CD4-positive, alpha-beta T cell (primary cell): ENCODE measurements around the gene ELFN1. TPM values are rescaled to one million over a fixed set of nuclear protein-coding genes. Genes with fewer than 3 reads are reported as not detected.
A peak's percentile ranks its signal among the peaks of the same experiment; 100 is the strongest.

ENCODE experiments used
- ATAC-seq: fragments of 200-7000 bp; cut with Tn5 transposase; one replicate; pipeline ENCODE4 v1.10.0; 2022; ENCODE audit warnings: mild to moderate bottlenecking; ENCODE audit not compliant: poor library complexity
- CTCF ChIA-PET: fragments of 350-600 bp; sonication (Branson Sonifier 250); formaldehyde crosslinking; loops from one replicate; lab custom pipeline; 2021; ENCODE audit warnings: antibody characterized with exemption, inconsistent platforms; lab: Charles Lee
- POLR2A ChIA-PET: fragments of 350-600 bp; sonication (Branson Sonifier 250); formaldehyde crosslinking; loops from one replicate; lab custom pipeline; 2021; ENCODE audit warnings: antibody characterized with exemption, inconsistent platforms; lab: Charles Lee
- DNase-seq, 14 experiments: peaks; one replicate each; pipeline ENCODE4 v3.0.0-alpha.2; 2013 to 2020; ENCODE audit warnings: mixed read lengths in 2 of 14
- H3K27ac ChIP-seq, 2 donors: one replicate each; pipeline versions ENCODE4 v1.5.1 to v1.7.0; 2013; ENCODE audit warnings: low read length in 2 of 2, low read depth in 1 of 2, mild to moderate bottlenecking in 1 of 2
- H3K27me3 ChIP-seq, 2 experiments: 1 replicate in 1 of 2; 2 replicates in 1 of 2; pipeline versions ENCODE4 v1.6.1 to v1.7.0; 2013; ENCODE audit warnings: low read length in 2 of 2, control low read depth in 1 of 2, mild to moderate bottlenecking in 1 of 2, moderate library complexity in 1 of 2; ENCODE audit not compliant: insufficient read depth in 2 of 2, control insufficient read depth in 1 of 2
- H3K36me3 ChIP-seq: one replicate; pipeline ENCODE4 v1.6.1; 2013; ENCODE audit warnings: low read length, control low read depth; ENCODE audit not compliant: insufficient read depth
- H3K4me1 ChIP-seq: one replicate; pipeline ENCODE4 v1.6.1; 2013; ENCODE audit warnings: low read length, control low read depth; ENCODE audit not compliant: insufficient read depth
- H3K4me3 ChIP-seq: one replicate; pipeline ENCODE4 v1.5.1; 2013; ENCODE audit warnings: mild to moderate bottlenecking, low read length, moderate library complexity
- H3K9me3 ChIP-seq, 2 experiments: 1 replicate in 1 of 2; 2 replicates in 1 of 2; pipeline versions ENCODE4 v1.6.1 to v1.7.0; 2013; ENCODE audit warnings: low read length in 2 of 2, mild to moderate bottlenecking in 2 of 2, control low read depth in 1 of 2, moderate library complexity in 1 of 2; ENCODE audit not compliant: control insufficient read depth in 1 of 2, insufficient read depth in 1 of 2
- H3K27ac Mint-ChIP-seq: one replicate; pipeline ENCODE4 v1.8.0; 2020; ENCODE audit warnings: mixed read lengths
- H3K27me3 Mint-ChIP-seq: one replicate; pipeline ENCODE4 v1.8.0; 2021; ENCODE audit warnings: mixed read lengths
- H3K36me3 Mint-ChIP-seq: one replicate; pipeline ENCODE4 v1.8.0; 2021; ENCODE audit warnings: low read depth, mixed read lengths
- H3K4me1 Mint-ChIP-seq: one replicate; pipeline ENCODE4 v1.8.0; 2021; ENCODE audit warnings: low read depth, mixed read lengths
- H3K4me3 Mint-ChIP-seq: one replicate; pipeline ENCODE4 v1.8.0; 2020; ENCODE audit warnings: mild to moderate bottlenecking, mixed read lengths
- H3K9me3 Mint-ChIP-seq: one replicate; pipeline ENCODE4 v1.8.0; 2020; ENCODE audit warnings: mixed read lengths
- CTCF ChIP-seq: fragments of 200-600 bp; IDR thresholded peaks from one replicate; pipeline ENCODE4 v1.8.0; 2022; ENCODE audit warnings: antibody characterized with exemption, mild to moderate bottlenecking
- intact Hi-C, 2 experiments: fragments of 100-400 bp; cut with DNase I in 1 of 2; cut with micrococcal nuclease in 1 of 2; formaldehyde crosslinking; loops; one replicate each; pipeline versions ENCODE4 v1.15.1 to v1.9.0; 2023 to 2025; cut with DNase I, micrococcal nuclease
- total RNA-seq, 174 experiments: library from RNA in 2 of 174; stranded (reverse) in 2 of 174; gene quantifications; one replicate each; pipeline ENCODE4 v1.2.3 and lab custom pipeline; 2021 to 2026

ELFN1 gene
- total RNA-seq, 2 experiments from 2014 or later, result not detected

DNA sequence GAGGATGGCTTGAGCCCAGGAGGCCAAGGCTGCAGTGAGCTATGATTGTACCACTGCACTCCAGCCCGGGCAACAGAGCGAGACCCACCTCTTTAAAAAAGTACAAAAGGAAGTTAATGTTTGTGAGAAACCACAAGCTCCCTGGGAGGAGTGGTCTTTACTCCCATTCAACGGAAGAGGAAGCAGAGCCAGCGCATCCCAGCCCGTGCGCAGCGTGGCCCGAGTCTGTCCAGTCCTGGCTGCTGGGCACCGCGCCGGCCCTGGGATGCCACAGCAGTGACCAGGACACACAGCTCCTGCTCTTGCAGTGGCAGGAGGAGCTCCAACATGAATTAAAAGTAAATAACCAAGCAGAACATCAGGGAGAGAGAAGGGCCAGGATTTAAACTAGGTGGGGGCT lies 68.4 kb downstream of the ELFN1 start:
- Mint-ChIP-seq H3K4me3 (peak overlapping the region; percentile 63), H3K4me1 (peaks cover 27% of the 10 kb centered on the region), H3K36me3 (no peaks in the 10 kb centered on the region), H3K27me3 (peaks cover 8% of the 10 kb centered on the region), H3K27ac (no peak overlapping the region), H3K9me3 (no peaks in the 10 kb centered on the region)
- no peaks in the 10 kb centered on the region for H3K9me3 ChIP-seq
- POLR2A ChIA-PET, result no interaction called here
- peak overlapping the region; percentile 2 for H3K4me3 ChIP-seq
- CTCF ChIA-PET, result no interaction called here
- H3K27ac ChIP-seq, result no peak overlapping the region
- no peaks in the 10 kb centered on the region for H3K36me3 ChIP-seq
- TF ChIP-seq CTCF, result no peak
- peaks cover 44% of the 10 kb centered on the region for H3K4me1 ChIP-seq
- ATAC-seq, result no peak
- H3K27me3 ChIP-seq, result no peaks in the 10 kb centered on the region
- intact Hi-C loops, result no loop called here
- DNase-seq, result no peak

DNA sequence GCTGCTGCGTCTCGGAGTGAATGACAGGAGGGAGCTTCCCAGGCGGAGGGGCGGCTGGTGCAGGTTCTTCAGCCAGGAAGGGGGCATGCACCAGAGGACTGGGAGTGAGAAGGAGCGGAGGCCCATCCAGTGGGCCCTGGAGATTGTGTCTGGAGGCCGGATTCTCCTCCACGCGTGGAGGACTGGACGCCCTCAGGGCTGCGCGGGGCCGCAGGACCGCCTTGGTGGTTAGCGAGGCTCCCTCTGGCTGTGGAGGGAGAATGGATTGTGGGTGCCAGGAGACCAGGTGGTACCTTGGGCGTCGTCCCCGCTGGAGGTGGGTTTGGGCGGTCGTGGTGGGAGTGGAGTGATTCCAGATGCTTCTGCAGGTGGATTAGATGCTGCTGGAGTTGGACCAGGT lies 68.9 kb downstream of the ELFN1 start:
- Mint-ChIP-seq H3K9me3 (no peaks in the 10 kb centered on the region), H3K27me3 (peaks cover 8% of the 10 kb centered on the region), H3K27ac (no peak overlapping the region), H3K4me1 (peaks cover 27% of the 10 kb centered on the region), H3K36me3 (no peaks in the 10 kb centered on the region), H3K4me3 (no peak overlapping the region)
- ChIA-PET POLR2A (no interaction called here), CTCF (no interaction called here)
- intact Hi-C loops, result no loop called here
- Histone ChIP-seq H3K4me3 (no peak overlapping the region), H3K9me3 (no peaks in the 10 kb centered on the region), H3K27ac (no peak overlapping the region), H3K36me3 (no peaks in the 10 kb centered on the region), H3K27me3 (no peaks in the 10 kb centered on the region), H3K4me1 (peaks cover 44% of the 10 kb centered on the region)
- DNase-seq, result no peak
- TF ChIP-seq CTCF, result no peak
- ATAC-seq, result no peak

- no peaks in the 10 kb centered on the region for H3K9me3 Mint-ChIP-seq
- Histone ChIP-seq H3K9me3 (peaks cover 0 to 2% of the 10 kb centered on the region in 2 experiments), H3K36me3 (no peaks in the 10 kb centered on the region), H3K27me3 (no peaks in the 10 kb centered on the region), H3K4me3 (no peak overlapping the region), H3K27ac (no peak overlapping the region), H3K4me1 (peaks cover 44% of the 10 kb centered on the region)
- ChIA-PET POLR2A (no interaction called here), CTCF (no interaction called here)
- H3K36me3 Mint-ChIP-seq, result no peaks in the 10 kb centered on the region
- no peak for DNase-seq
- no peak overlapping the region for H3K4me3 Mint-ChIP-seq
- peaks cover 27% of the 10 kb centered on the region for H3K4me1 Mint-ChIP-seq
- intact Hi-C loops, result no loop called here
- H3K27ac Mint-ChIP-seq, result no peak overlapping the region
- no peak for ATAC-seq
- no peak for TF ChIP-seq CTCF
- peaks cover 8% of the 10 kb centered on the region for H3K27me3 Mint-ChIP-seq
These were observed 69.5 kb downstream of the ELFN1 start for GRCh38 chr7:1739593-1739992.
